Activated naive CD4-positive, alpha-beta T cell treated with anti-CD3 and anti-CD28 coated beads, Interleukin-2, amount 50 U/mL, for 72 hours (primary cell): ENCODE data around the gene CBARP. TPM values are rescaled to one million over a fixed set of nuclear protein-coding genes. Genes with fewer than 3 reads are reported as not detected.
"Not testable (repeated sequence)": the region's sequence is repeated elsewhere in the genome, so short reads cannot be mapped to it uniquely, and the experiment has no call there.

Source experiments
- ATAC-seq, 2 donors: fragments of 150-1000 bp; cut with Tn5 transposase; 2 replicates each; pipeline ENCODE4 v1.10.0; 2021; ENCODE audit warnings: mild to moderate bottlenecking in 2 of 2, moderate library complexity in 2 of 2
- DNase-seq, 2 donors: peaks; one replicate each; pipeline ENCODE4 v3.0.0; 2021 to 2022; ENCODE audit warnings: low spot score in 2 of 2
- H3K27ac Mint-ChIP-seq, 2 donors: one replicate each; pipeline ENCODE4 v1.8.0; 2022; ENCODE audit warnings: mild to moderate bottlenecking in 2 of 2, mixed read lengths in 2 of 2
- H3K36me3 Mint-ChIP-seq, 2 donors: one replicate each; pipeline ENCODE4 v1.8.0; 2022; ENCODE audit warnings: mixed read lengths in 2 of 2
- H3K9me3 Mint-ChIP-seq, 2 donors: one replicate each; pipeline ENCODE4 v1.8.0; 2022; ENCODE audit warnings: mixed read lengths in 2 of 2
- total RNA-seq, 2 donors: library from RNA; stranded (reverse); gene quantifications; one replicate each; pipeline ENCODE4 v1.2.3, GENCODE V29; 2022

The CBARP gene
- total RNA-seq, 2 donors from 2014 or later, result 1.0 to 1.6 TPM

DNA sequence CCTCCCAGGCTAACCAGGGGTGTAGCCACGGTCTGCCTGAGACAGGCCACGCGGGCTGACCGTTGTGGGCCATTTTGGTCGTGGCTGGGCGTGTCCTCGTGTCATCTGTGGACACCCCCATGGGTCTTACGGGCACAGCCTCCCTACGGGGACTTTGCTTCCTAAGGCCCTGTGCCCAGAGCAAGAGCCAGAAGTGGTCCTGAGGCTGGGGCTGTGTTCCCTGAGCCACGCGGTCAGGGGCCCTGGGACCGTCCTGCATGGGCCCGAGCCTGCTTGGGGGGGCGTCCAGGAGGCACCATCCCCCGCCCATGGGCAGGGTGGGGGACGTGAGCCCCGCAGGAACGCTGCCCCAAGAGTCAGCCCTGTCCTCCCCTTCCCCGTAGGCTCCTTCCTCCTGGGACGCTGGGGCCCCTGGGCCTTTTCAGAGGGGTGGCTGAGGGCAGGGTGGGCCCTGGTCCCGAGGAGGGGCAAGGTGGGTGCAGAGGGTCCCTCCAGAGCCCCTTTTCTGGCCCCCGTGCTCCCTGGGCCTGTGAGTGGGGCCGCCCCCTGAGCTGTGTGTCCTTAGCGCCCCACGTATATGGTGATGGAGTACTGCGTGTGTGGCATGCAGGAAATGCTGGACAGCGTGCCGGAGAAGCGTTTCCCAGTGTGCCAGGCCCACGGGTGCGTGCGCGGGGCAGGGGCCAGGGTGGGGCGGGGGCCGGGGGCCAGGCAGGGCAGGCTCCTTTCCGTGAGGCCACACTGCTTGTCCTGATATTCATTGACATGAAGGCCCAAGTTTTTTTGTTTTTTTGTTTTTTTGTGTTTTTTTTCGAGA, 18.8 kb downstream of the CBARP start:
- Mint-ChIP-seq H3K27ac (no peak overlapping the region), H3K36me3 (no peaks in the 10 kb centered on the region), H3K9me3 (no peaks in the 10 kb centered on the region)
- no peak for DNase-seq
- ATAC-seq, result no peak

DNA sequence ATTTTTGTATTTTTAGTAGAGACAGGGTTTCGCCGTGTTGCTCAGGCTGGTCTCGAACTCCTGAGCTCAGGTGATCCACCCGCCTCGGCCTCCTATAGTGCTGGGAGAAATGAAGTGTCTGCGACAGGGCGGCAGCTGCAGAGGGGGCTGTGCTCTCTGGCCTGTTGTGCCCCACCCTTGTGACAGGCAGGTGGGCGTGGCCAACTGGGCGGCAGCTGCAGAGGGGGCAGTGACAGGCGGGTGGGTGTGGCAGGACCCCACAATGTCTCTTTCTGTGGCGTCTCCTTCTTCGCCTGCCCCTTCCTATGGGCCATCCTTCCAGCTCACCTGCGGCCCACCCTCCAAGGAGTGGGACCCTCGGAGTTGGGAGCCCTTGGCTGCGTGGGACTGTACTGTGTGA, 20.4 kb downstream of the CBARP start:
- DNase-seq, result no peak
- peak overlapping the region in 1 of 2 donors; percentile 65 for H3K27ac Mint-ChIP-seq
- ATAC-seq, result no peak
- H3K36me3 Mint-ChIP-seq, result peaks cover 6 to 8% of the 10 kb centered on the region in 2 donors
- no peaks in the 10 kb centered on the region for H3K9me3 Mint-ChIP-seq

DNA sequence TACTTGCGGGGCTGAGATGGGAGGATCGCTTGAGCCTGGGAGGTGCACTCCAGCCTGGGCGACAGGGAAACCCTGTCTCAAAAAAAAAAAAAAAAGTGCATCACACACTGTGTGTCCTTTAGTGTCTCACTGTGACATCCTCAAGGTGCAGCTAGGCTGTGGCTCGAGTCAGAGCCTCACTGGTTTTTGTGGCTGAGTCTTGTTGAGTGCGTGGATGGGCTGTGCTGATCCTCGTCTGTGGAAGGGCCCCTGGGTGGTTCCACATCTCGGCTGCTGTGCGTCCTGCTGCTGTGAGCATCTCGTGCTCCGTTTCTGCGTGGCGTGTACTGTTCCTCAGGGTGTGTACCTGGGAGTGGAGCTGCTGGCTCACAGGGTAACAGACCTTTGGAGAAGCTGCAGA, 21.0 kb downstream of the CBARP start:
- H3K9me3 Mint-ChIP-seq, result no peaks in the 10 kb centered on the region
- H3K27ac Mint-ChIP-seq, result peak overlapping the region in 1 of 2 donors; percentile 53
- peaks cover 6 to 9% of the 10 kb centered on the region in 2 donors for H3K36me3 Mint-ChIP-seq
- no peak for ATAC-seq
- no peak for DNase-seq

DNA sequence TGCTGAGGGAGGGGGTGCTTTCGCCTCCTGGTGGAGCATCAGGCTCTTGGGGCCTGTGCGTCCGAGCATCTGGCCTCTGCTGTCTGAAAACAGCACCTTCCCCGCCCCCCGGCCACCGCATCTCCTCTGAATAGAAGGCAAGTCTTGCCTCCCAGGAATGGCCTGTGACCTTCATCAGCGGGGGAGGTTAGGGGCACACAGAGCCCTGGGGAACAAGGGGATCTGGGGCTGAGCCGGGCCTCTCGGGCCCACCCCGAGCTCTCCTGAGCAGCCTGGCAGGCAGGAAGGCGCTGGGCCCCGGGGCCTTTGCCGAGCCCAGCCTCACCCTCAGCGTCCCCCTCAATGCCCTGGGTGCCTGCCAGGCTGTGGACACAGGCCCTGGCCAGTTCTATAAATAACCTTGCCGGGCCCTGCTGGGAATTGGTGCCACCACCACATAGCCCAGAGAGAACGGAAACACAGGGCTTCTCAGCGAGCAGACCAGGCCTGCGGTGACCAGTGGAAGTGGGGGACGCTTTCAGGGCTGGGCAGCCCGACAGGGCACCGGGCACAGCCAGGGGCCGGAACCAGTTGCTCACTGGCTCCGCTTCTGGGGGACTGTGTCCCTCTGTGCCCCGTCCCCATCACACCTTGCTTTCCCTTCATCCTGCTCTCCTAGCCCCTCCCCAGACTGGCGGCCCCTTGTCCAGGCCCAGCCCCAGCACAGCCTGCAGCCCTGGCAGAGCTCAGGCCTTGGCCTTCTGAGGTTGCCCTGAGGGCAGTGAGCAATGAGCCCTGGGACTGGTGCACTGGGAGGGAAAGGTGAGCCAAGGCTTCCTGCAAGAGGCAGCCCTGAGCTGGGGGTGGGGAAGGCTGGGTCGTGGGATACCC, 22.7 kb downstream of the CBARP start:
- Mint-ChIP-seq H3K9me3 (no peaks in the 10 kb centered on the region), H3K27ac (no peak overlapping the region), H3K36me3 (peaks cover 10 to 12% of the 10 kb centered on the region in 2 donors)
- no peak for ATAC-seq
- no peak for DNase-seq

DNA sequence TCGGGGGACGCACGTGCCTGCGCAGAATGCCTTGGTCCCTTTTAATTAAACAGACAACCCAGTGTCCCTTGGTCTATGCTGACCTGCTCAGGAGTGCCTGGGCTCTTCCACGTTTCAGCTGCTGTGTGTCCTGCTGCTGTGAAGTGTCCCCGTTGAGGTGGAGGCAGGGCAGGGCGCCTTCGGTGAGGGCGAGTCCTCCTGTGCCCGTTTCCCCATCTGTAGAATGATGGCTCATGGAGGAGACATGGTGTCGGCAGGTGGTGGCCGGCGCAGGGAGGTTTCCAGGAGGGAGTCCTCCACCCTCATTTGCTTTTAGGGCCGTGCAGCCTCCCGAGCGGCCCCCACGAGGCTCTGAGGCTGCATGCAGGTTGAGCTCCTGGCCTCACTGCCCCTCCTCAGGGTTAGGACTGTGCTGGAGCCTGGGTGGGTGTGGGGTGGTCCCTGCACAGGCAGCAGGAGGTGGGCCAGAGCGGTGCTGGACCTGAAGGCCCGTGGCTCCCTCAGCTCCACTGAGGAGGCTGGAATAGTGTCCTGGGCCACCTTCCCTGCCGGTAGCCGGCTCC, 23.4 kb downstream of the CBARP start:
- DNase-seq (no peak), ATAC-seq (no peak)
- H3K27ac Mint-ChIP-seq, result peak overlapping the region; percentile 93 to 99
- H3K36me3 Mint-ChIP-seq, result peaks cover 10 to 12% of the 10 kb centered on the region in 2 donors
- H3K9me3 Mint-ChIP-seq, result no peaks in the 10 kb centered on the region

DNA sequence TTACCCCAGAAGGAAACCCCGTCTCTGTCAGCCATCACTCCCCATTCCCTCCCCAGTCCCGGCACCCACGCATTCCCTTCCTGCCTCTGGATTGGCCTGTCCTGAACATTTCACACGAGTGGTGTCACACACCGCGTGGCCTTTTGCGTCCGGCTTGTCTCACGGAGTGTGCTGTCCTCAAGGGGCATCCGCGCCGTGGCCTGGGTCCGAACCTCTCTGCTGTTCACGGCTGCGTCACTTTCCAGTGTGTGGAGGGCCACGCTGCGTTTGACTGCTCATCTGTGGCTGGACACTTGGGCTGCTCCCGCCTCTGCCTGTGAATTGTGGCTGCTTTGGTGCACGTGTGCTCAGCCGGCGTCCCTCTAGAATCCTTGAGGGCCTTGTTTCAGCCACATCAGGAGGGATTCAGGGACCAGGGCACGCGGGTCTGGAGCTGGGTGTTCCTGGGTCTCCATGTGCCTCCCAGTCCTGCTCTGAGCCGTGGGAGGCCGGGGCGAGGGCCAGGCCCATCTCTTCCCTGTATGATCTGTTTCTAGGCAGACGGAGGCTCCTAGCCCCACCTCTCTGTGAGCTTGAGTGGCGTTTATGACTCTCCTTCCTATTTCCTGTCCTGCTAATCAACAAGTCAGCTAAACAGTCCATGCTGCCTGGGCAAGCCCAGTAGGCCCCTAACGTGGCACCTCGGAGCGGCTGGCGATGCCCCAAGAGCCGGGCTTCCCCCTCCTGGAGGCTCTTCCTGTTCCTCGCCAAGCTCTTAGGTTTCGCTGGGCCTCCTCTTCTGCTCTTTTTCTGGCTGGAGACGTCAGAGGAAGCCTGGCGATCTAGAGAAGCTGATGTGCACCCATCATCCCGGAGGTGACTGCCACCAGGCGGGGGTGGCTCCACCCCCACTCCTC, 24.2 kb downstream of the CBARP start:
- DNase-seq, result peak; percentile 53 to 86
- H3K27ac Mint-ChIP-seq, result peak overlapping the region; percentile 93 to 99
- peak; percentile 84 to 94 for ATAC-seq

DNA sequence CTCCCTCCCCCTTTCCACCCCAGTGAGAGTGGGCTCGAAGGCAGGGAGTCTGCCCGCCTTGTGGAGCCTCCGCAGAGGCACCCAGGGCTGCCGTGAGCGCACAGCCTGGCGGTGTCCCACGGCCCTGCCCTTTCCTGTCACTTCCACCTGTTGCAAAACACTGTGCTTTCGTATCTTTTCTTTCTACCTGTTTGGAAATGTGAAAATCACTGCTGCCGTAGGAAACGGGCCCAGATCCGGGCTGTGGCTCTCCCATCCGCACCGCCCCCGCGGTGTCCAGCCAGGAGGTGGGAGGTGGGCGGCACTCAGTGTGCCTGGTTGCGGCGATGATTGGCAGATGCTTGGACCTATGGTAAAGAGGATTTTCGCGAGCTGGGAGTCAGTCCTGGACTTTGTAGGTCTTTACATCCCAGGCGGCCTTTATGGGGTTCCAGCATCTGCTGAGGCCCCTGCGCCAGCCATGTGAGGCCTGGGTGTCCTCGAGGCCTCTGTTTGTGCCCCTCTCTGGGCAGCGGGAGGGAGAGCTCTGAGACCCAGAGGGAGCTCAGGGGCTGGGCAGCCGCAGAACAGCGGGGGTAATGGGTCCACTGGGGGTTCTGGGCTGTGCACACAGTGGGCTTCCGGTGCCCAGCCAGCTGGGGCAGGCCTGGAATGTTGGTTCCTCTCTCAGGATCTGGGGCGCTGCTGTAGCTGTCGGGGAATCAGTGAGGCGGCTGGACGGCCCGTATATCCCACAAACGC, 26.1 kb downstream of the CBARP start:
- DNase-seq, result no peak
- Mint-ChIP-seq H3K27ac (peak overlapping the region; percentile 32 to 79), H3K36me3 (peaks cover 26 to 28% of the 10 kb centered on the region in 2 donors), H3K9me3 (no peaks in the 10 kb centered on the region)
- no peak for ATAC-seq

More for the DNA sequence above, 24.2 kb downstream of the CBARP start:
- H3K36me3 Mint-ChIP-seq, result peaks cover 10 to 12% of the 10 kb centered on the region in 2 donors
- no peaks in the 10 kb centered on the region for H3K9me3 Mint-ChIP-seq

DNA sequence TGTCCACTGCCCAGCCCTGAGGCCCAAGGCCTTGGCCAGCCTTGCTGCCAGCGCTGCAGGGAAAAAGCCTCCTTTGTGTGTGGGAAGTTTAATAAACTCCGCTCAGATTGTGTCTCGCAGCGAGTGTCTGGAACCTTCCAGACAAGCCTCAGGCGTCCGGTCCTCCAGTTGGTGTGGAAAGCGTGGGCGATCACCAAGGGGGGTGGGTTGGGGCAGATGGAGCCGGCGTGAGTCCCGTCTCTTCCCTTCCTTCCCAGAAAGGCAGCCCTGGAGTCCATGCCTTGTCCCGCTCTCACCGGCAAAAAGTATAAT, 27.6 kb downstream of the CBARP start:
- ATAC-seq (no peak), DNase-seq (no peak)
- Mint-ChIP-seq H3K27ac (peak overlapping the region in 1 of 2 donors; percentile 35), H3K36me3 (peaks cover 29 to 32% of the 10 kb centered on the region in 2 donors), H3K9me3 (no peaks in the 10 kb centered on the region)

DNA sequence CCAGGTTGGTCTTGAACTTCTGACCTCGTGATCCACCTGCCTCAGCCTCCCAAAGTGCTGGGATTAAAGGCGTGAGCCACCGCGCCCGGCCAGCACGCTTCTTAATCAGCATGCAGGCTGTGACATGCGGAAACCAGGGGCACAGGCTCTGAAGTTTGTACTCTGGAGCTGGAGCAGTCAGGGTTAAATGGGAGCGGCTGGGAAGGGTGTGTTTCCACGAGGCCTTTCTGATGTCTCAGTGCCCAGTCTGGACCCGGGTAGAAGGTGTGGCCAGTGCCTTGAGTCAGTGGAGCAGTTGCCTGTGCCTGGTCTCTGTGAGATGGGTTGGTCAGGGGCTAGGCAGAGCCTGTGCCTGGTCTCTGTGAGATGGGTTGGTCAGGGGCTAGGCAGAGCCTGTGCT, 29.0 kb downstream of the CBARP start:
- not testable (repeated sequence) for DNase-seq, ATAC-seq, H3K9me3 Mint-ChIP-seq
- Mint-ChIP-seq H3K36me3 (peaks cover 29 to 31% of the 10 kb centered on the region in 2 donors), H3K27ac (peak overlapping the region in 1 of 2 donors; percentile 9)

DNA sequence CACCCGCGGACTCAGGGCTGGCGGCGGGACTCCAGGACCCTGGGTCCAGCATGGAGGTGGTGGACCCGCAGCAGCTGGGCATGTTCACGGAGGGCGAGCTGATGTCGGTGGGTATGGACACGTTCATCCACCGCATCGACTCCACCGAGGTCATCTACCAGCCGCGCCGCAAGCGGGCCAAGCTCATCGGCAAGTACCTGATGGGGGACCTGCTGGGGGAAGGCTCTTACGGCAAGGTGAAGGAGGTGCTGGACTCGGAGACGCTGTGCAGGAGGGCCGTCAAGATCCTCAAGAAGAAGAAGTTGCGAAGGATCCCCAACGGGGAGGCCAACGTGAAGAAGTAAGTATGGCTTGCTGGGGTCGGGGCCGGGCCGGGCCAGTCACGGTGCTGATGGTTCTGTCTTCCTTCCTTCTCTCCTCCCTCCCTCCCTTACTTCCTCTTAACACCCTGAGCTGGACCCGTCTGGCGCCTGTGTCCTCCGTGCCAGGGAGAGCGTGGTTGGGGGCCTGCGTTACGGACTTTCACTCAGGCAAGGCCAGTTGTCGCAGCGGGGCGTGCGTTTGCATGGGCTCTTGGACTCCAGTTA, 30.8 kb downstream of the CBARP start:
- Mint-ChIP-seq H3K27ac (peak overlapping the region; percentile 92 to 97), H3K9me3 (no peaks in the 10 kb centered on the region), H3K36me3 (peaks cover 23 to 24% of the 10 kb centered on the region in 2 donors)
- DNase-seq (peak in 1 of 2 donors; percentile 32), ATAC-seq (peak in 1 of 2 donors; percentile 13)

DNA sequence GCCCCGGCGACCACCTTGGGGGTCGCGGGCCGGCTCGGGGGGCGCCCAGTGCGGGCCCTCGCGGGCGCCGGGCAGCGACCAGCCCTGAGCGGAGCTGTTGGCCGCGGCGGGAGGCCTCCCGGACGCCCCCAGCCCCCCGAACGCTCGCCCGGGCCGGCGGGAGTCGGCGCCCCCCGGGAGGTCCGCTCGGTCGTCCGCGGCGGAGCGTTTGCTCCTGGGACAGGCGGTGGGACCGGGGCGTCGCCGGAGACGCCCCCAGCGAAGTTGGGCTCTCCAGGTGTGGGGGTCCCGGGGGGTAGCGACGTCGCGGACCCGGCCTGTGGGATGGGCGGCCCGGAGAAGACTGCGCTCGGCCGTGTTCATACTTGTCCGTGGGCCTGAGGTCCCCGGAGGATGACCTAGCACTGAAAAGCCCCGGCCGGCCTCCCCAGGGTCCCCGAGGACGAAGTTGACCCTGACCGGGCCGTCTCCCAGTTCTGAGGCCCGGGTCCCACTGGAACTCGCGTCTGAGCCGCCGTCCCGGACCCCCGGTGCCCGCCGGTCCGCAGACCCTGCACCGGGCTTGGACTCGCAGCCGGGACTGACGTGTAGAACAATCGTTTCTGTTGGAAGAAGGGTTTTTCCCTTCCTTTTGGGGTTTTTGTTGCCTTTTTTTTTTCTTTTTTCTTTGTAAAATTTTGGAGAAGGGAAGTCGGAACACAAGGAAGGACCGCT, 31.5 kb downstream of the CBARP start:
- peaks cover 20% of the 10 kb centered on the region in 2 donors for H3K36me3 Mint-ChIP-seq
- DNase-seq, result no peak
- H3K27ac Mint-ChIP-seq, result peak overlapping the region; percentile 92 to 97
- no peak for ATAC-seq
- no peaks in the 10 kb centered on the region for H3K9me3 Mint-ChIP-seq

DNA sequence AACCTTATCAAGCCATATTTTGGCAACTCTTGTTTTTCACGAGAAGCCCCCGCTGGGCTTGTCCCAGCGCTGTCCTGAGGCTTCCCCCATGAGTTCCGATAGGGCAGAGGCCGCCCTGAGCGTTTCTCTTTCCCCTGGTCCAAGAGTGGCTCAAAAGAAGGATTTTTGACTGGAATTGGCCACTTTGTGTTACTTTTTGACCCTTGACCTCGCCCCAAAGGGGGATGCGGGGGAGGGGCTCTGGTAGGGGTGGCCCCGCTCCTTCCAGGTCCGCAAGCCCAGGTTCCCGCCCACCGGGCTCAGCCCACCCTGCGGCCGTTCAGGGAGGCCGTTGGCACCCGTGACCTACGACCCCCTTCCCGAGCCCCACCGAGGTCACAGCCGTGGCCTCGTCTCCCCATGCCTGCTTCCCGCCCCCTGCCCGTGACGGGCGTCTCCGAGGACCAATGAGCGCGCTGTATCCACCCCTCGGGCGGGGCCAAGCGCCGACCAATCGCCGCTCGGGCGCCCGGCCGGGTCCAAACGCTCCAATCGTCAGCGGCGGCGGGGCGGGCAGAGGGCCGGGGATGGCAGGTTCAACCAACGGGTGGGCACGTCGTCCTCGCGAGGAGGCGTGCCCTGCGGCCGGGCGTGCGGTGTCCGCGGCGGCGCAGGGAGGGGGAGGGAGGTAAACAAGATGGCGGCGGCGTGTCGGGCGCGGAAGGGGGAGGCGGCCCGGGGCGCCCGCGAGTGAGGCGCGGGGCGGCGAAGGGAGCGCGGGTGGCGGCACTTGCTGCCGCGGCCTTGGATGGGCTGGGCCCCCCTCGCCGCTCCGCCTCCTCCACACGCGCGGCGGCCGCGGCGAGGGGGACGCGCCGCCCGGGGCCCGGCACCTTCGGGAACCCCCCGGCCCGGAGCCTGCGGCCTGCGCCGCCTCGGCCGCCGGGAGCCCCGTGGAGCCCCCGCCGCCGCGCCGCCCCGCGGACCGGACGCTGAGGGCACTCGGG, 32.4 kb downstream of the CBARP start, which contains the start of gene STK11:
STK11 (plus strand) TSS at position 665 of the 986 bp plus-strand sequence. CDS start 1,136 bp downstream, outside the sequence.
- DNase-seq (peak; percentile 100), ATAC-seq (peak; percentile 95)
- Mint-ChIP-seq H3K9me3 (no peaks in the 10 kb centered on the region), H3K27ac (peak within 1 kb of the TSS; percentile 92 to 97), H3K36me3 (peaks cover 20% of the 10 kb centered on the region in 2 donors)

DNA sequence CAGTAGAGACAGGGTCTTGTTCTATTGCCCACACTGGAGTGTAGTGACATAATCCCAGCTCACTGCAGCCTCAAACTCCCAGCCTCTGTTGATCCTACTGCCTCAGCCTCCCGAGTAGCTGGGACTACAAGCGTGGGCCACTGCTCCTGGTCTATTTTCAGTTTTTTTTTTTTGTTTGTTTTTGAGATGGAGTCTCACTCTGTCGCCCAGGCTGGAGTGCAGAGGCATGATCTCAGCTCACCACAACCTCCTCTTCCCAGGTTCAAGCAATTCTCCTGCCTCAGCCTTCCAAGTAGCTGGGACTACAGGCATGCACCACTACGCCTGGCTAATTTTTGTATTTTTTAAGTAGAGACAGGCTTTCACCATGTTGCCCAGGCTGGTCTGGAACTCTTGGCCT, 37.2 kb downstream of the CBARP start:
- H3K36me3 Mint-ChIP-seq, H3K27ac Mint-ChIP-seq, H3K9me3 Mint-ChIP-seq, DNase-seq, ATAC-seq: not testable (repeated sequence)

DNA sequence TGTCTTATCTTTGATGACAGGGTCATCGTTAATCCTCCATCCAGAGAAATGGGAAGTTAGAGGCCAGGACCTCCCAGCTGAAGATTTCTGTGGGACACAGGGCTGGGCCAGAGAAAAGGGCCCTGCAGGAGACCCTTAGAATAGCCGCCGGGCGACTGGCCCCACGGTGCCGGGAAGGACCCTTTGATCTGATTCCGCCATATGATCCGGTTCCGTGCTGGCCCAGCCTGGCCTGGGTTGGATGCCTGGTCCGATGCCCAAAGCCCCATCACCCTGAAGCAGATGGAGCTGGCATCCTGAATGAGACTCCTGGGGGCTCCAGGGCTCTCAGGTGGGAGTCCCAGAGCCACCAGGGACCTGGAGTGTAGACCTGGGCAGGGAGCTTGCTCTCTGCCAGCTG, 38.3 kb downstream of the CBARP start:
- Mint-ChIP-seq H3K36me3 (no peaks in the 10 kb centered on the region), H3K27ac (no peak overlapping the region)
- no peak for ATAC-seq

More for the DNA sequence above, 38.3 kb downstream of the CBARP start:
- DNase-seq, result no peak
- H3K9me3 Mint-ChIP-seq, result no peaks in the 10 kb centered on the region
